GM20000 (cell line): ENCODE results near the gene SERTAD3.
"Not testable (repeated sequence)": the region's sequence is repeated elsewhere in the genome, so short reads cannot be mapped to it uniquely, and the experiment has no call there.

Experiments
- DNase-seq: peaks from one replicate; pipeline ENCODE4 v3.0.0; 2012; ENCODE audit warnings: low spot score
- TF ChIP-seq, protein P1 (sequence below): IDR thresholded peaks from 2 replicates; pipeline ENCODE4 v1.5.1; 2012; ENCODE audit warnings: mild to moderate bottlenecking, control low read depth; ENCODE audit errors: extremely low read depth, missing control alignments

Gene SERTAD3, protein sequence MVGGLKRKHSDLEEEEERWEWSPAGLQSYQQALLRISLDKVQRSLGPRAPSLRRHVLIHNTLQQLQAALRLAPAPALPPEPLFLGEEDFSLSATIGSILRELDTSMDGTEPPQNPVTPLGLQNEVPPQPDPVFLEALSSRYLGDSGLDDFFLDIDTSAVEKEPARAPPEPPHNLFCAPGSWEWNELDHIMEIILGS

GRCh38 chr19:40444000-40444824 is at the start of gene SERTAD3:
TSS of gene SERTAD3 (minus strand) at chr19:40444335. CDS start at chr19:40442080, 2,255 bp downstream.
- TF ChIP-seq, protein P1, sequence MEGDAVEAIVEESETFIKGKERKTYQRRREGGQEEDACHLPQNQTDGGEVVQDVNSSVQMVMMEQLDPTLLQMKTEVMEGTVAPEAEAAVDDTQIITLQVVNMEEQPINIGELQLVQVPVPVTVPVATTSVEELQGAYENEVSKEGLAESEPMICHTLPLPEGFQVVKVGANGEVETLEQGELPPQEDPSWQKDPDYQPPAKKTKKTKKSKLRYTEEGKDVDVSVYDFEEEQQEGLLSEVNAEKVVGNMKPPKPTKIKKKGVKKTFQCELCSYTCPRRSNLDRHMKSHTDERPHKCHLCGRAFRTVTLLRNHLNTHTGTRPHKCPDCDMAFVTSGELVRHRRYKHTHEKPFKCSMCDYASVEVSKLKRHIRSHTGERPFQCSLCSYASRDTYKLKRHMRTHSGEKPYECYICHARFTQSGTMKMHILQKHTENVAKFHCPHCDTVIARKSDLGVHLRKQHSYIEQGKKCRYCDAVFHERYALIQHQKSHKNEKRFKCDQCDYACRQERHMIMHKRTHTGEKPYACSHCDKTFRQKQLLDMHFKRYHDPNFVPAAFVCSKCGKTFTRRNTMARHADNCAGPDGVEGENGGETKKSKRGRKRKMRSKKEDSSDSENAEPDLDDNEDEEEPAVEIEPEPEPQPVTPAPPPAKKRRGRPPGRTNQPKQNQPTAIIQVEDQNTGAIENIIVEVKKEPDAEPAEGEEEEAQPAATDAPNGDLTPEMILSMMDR, result no peak

DNA sequence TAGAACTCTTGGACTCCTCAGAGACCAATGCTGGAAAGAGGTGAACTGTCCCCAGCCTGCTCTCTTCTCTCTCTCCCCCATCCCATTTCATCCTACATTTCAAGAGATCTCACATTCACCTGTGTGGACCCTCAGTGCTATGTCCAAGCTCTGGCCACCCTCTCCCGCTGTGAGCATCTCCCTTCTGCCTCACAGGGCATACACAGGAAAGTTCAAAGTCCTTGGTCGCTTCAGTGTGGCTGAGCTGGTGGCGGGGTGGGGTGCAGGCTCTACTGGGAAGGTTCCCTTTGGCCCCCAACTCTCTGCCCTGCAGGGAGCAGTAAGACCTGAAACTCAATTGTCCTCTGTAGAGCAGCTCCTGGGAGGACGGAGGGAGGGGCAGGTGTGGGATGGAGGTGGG is 49.6 kb upstream of the SERTAD3 start:
- no peak for DNase-seq
- TF ChIP-seq, protein P1, result no peak

More at GRCh38 chr19:40444000-40444824, at the start of gene SERTAD3:
- peak; percentile 98 for DNase-seq

DNA sequence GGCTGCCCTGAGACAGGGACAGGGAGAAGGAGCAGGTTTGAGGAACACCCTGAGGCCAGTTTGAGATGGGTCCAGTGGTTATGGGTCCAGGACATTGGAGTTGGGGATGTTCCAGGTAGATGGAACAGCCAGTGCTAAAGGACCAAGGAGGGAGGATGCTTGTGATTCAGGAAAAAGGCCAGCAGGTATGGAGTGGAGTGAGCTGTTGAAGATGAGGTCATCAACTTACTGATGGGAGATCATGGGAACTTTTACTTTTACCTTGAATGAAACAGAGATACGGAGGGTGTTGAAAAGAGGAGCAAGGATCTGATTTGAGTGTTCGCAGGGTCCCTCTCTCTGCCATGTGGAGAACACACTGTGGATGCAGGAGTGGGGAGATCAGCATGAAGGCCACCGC is 48.1 kb upstream of the SERTAD3 start:
- no peak for DNase-seq
- TF ChIP-seq, protein P1, result no peak

DNA sequence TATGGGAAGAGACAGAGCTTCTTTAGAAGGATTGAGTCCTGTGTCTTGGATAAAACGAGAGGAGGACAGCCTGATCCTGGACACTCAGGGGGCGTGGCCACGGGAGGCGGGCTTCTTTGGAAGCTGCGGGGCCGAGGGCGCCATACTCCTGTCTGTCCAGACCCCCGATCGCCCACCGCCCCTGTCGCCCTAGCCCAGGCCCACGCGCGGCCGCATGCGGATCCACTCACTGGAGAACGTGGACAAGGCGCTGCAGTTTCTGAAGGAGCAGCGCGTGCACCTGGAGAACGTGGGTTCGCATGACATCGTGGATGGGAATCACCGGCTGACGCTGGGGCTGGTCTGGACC is 45.7 kb upstream of the SERTAD3 start:
- TF ChIP-seq, protein P1, result no peak
- no peak for DNase-seq

DNA sequence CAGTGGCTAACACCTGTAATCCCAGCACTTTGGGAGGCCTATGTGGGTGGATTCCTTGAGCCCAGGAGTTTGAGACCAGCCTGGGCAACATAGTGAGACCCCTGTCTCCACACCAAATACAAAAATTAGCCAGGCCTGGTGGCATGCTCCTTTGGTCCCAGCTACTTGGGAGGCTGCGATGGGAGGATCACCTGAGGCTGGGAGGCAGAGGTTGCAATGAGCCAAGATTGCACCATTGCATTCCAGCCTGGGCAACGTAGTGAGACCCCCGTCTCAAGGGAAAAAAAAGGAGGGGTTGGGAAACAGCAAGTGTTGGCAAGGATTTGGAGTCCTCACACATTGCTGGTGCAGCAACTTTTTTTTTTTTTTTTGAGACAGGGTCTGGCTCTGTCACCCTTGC is 41.9 kb upstream of the SERTAD3 start:
- TF ChIP-seq, protein P1, result no peak

GRCh38 chr19:40475878-40476644 is 31.9 kb upstream of the SERTAD3 start:
- DNase-seq, result not testable (repeated sequence)

More for the DNA sequence above, 41.9 kb upstream of the SERTAD3 start:
- DNase-seq, result no peak

DNA sequence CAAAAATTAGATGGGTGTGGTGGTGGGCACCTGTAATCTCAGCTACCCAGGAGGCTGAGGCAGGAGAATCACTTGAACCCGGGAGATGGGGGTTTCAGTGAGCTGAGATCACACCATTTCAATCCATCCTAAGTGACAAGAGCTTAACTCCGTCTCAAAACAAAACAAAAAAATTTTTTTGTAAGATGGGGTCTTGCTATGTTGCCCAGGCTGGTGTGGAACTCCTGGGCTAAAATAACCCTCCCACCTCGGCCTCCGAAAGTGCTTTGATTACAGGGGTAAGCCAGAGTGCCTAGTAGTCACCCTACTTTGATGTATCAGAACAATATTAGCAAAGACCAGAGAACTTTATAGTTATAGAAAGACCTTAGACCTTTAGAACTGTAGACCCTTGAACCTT is 30.6 kb upstream of the SERTAD3 start:
- TF ChIP-seq, protein P1, result no peak
- DNase-seq, result no peak
